Measurements from ENCODE around the gene IRX4. TPM values are rescaled to one million over a fixed set of nuclear protein-coding genes. Genes with fewer than 3 reads are reported as not detected.
"Not testable (repeated sequence)": the region's sequence is repeated elsewhere in the genome, so short reads cannot be mapped to it uniquely, and the experiment has no call there.

The IRX4 gene
- total RNA-seq, 1 donor from 2014 or later = not detected

- no peak for DNase-seq (ENCODE audit: low spot score)
Observed at GRCh38 chr5:1860949-1861348, 21.8 kb downstream of the IRX4 start.

GRCh38 chr5:1860021-1860610 is 22.6 kb downstream of the IRX4 start:
- no peak for DNase-seq (ENCODE audit: low spot score)

GRCh38 chr5:1859099-1859498 is 23.6 kb downstream of the IRX4 start:
- no peak for DNase-seq (ENCODE audit: low spot score)

GRCh38 chr5:1858436-1858835 is 24.3 kb downstream of the IRX4 start:
- no peak for DNase-seq (ENCODE audit: low spot score)

GRCh38 chr5:1857256-1857600 is 25.5 kb downstream of the IRX4 start:
- no peak for DNase-seq (ENCODE audit: low spot score)

GRCh38 chr5:1856596-1857255 is 26.0 kb downstream of the IRX4 start:
- no peak for DNase-seq (ENCODE audit: low spot score)

- no peak for DNase-seq (ENCODE audit: low spot score)
Observed at GRCh38 chr5:1855596-1855995, 27.1 kb downstream of the IRX4 start.

GRCh38 chr5:1855075-1855474 is 27.6 kb downstream of the IRX4 start:
- no peak for DNase-seq (ENCODE audit: low spot score)

- no peak for DNase-seq (ENCODE audit: low spot score)
Observed at GRCh38 chr5:1853531-1853930, 29.2 kb downstream of the IRX4 start.

- no peak for DNase-seq (ENCODE audit: low spot score)
Observed at GRCh38 chr5:1852324-1852947, 30.3 kb downstream of the IRX4 start.

GRCh38 chr5:1851290-1851934 is 31.3 kb downstream of the IRX4 start:
- DNase-seq (ENCODE audit: low spot score) = no peak

- DNase-seq (ENCODE audit: low spot score) = no peak
Observed at GRCh38 chr5:1850324-1851154, 32.2 kb downstream of the IRX4 start.

GRCh38 chr5:1847611-1848010 is 35.1 kb downstream of the IRX4 start:
- DNase-seq (ENCODE audit: low spot score) = no peak

- no peak for DNase-seq (ENCODE audit: low spot score)
Observed at GRCh38 chr5:1847056-1847455, 35.7 kb downstream of the IRX4 start.

GRCh38 chr5:1846583-1846982 is 36.1 kb downstream of the IRX4 start:
- DNase-seq (ENCODE audit: low spot score) = no peak

GRCh38 chr5:1845696-1846095 is 37.0 kb downstream of the IRX4 start:
- no peak for DNase-seq (ENCODE audit: low spot score)

- DNase-seq (ENCODE audit: low spot score) = no peak
Observed at GRCh38 chr5:1844708-1845436, 37.9 kb downstream of the IRX4 start.

GRCh38 chr5:1843761-1844160 is 39.0 kb downstream of the IRX4 start:
- DNase-seq (ENCODE audit: low spot score) = not testable (repeated sequence)

- DNase-seq (ENCODE audit: low spot score) = no peak
Observed at GRCh38 chr5:1842004-1842819, 40.5 kb downstream of the IRX4 start.

GRCh38 chr5:1840741-1841521 is 41.8 kb downstream of the IRX4 start:
- no peak for DNase-seq (ENCODE audit: low spot score)
